C4-2B (cell line): ENCODE results near the gene CTDP1.

Experiments used
- H3K27ac ChIP-seq: fragments of 450-650 bp; 2 replicates; pipeline ENCODE4 v1.5.1; 2017
- ZFX ChIP-seq: fragments of 450-650 bp; IDR thresholded peaks from 2 replicates; pipeline ENCODE4 v1.6.1; 2017
- TF ChIP-seq, protein P1 (sequence below): fragments of 450-650 bp; conservative IDR thresholded peaks from 2 replicates; pipeline ENCODE4 v1.5.1; 2017; ENCODE audit warnings: mild to moderate bottlenecking

CTDP1 gene

GRCh38 chr18:79740521-79741361 lies 61.1 kb downstream of the CTDP1 start:
- TF ChIP-seq, protein P1, sequence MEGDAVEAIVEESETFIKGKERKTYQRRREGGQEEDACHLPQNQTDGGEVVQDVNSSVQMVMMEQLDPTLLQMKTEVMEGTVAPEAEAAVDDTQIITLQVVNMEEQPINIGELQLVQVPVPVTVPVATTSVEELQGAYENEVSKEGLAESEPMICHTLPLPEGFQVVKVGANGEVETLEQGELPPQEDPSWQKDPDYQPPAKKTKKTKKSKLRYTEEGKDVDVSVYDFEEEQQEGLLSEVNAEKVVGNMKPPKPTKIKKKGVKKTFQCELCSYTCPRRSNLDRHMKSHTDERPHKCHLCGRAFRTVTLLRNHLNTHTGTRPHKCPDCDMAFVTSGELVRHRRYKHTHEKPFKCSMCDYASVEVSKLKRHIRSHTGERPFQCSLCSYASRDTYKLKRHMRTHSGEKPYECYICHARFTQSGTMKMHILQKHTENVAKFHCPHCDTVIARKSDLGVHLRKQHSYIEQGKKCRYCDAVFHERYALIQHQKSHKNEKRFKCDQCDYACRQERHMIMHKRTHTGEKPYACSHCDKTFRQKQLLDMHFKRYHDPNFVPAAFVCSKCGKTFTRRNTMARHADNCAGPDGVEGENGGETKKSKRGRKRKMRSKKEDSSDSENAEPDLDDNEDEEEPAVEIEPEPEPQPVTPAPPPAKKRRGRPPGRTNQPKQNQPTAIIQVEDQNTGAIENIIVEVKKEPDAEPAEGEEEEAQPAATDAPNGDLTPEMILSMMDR = no peak
- no peak for TF ChIP-seq ZFX
- H3K27ac ChIP-seq = no peak overlapping the region

GRCh38 chr18:79741362-79741700 lies 61.7 kb downstream of the CTDP1 start:
- no peak overlapping the region for H3K27ac ChIP-seq
- TF ChIP-seq, protein P1 = no peak
- TF ChIP-seq ZFX = no peak

DNA sequence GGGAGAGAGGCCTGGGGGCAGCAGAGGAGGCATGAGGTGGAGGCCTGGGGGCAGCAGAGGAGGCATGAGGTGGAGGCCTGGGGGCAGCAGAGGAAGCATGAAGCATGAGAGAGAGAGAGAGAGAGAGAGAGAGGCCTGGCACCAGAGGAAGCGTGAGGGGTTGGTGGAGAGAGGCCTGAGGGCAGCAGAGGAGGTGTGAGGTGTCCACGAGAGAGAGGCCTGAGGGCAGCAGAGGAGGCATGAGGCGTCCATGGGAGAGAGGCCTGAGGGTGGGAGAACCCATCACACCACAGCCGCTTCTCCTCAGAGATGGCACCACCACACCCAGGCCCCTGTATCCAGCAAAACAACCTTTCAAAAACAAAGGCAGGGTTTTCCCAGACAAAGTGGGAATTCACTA lies 62.5 kb downstream of the CTDP1 start:
- no peak overlapping the region for H3K27ac ChIP-seq
- no peak for TF ChIP-seq ZFX
- TF ChIP-seq, protein P1 = no peak

DNA sequence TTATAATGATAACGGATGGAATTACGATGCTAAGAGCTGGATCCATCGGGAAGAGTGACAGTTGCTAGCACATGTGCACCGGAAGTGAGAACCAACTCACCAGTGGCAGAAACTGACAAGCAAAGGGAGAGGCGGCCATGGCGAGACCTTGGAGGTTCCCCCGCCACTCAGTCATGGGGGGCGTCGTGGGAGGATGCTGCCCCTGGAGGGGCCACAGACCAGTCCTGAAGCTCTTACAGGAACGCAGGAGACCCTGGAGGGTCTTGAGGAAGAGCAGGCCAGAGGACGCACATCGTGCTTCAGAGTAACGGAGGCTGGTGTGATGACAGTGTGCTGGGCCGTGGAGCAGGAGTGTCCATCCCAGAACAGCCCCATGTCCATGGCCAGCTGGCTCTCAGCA lies 65.0 kb downstream of the CTDP1 start:
- TF ChIP-seq, protein P1 = no peak
- TF ChIP-seq ZFX = no peak
- no peak overlapping the region for H3K27ac ChIP-seq

- TF ChIP-seq ZFX = no peak
- TF ChIP-seq, protein P1 = no peak
- no peak overlapping the region for H3K27ac ChIP-seq
Measured at GRCh38 chr18:79746730-79747129, 67.1 kb downstream of the CTDP1 start.

DNA sequence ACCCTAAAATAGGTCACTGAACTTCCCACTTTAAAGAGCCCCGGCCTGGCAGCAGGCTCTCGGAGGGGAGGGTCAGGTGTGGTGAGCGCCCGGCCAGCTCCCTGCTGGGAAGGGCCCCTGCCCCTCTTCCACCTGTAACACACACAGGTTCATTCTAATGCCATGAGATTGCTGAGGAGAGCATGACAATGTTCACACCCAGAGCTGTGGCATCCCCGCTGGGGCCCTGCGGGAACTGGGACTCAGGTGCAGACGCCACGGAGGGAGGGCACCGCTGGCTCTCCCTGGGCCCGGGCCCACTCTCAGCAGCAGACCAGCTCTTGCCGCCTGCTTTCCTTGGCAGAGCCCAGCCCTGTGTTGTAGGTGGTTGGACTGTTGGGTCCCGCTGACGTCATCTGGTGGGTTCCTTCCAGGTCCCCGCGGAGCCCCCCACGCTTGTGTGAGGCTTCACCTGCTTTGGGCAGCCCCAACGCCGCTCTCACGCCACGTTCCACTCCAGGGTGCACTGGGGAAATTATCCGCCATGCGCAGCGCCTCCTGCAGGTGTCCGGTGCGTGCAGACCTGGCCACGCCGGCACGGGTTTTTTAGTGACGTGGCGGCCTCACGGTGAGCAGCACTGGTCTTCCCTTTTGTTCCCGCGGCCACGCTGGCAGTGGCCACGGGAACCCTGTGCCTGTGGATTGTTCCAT lies 67.7 kb downstream of the CTDP1 start:
- TF ChIP-seq, protein P1 = no peak; the same call in 1 of the 2 replicates
- TF ChIP-seq ZFX = no peak
- H3K27ac ChIP-seq = no peak overlapping the region
